HepG2 (cell line): ENCODE data around the gene MIF4GD. TPM values are rescaled to one million over a fixed set of nuclear protein-coding genes. Genes with fewer than 3 reads are reported as not detected.

Experiments used
- ATF7-NPFF ChIP-seq: sonication (generic); formaldehyde crosslinking; IDR thresholded peaks from 2 replicates; pipeline ENCODE4 v1.8.1; 2023; ENCODE audit warnings: mild to moderate bottlenecking, low read depth, missing genetic modification reagents, moderate library complexity
- CENPT ChIP-seq: sonication (generic); formaldehyde crosslinking; IDR thresholded peaks from 2 replicates; pipeline ENCODE4 v1.8.0; 2022; ENCODE audit warnings: low read depth, mild to moderate bottlenecking, moderate library complexity, missing genetic modification reagents
- CREM ChIP-seq, 2 experiments: sonication (generic) in 1 of 2; formaldehyde crosslinking in 1 of 2; IDR thresholded peaks; 2 replicates each; pipeline versions ENCODE4 v1.4.0 to v1.6.1; 2016 to 2020; ENCODE audit warnings: antibody characterized with exemption in 1 of 2, mild to moderate bottlenecking in 1 of 2, missing genetic modification reagents in 1 of 2
- EZH2 ChIP-seq: conservative IDR thresholded peaks from 2 replicates; pipeline ENCODE4 v1.6.1; 2012; ENCODE audit warnings: mild to moderate bottlenecking, low read depth, low read length, moderate library complexity
- FOXA1 ChIP-seq, 2 experiments: fragments of 450-650 bp in 1 of 2; sonication (generic) in 1 of 2; formaldehyde crosslinking in 1 of 2; IDR thresholded peaks; 2 replicates each; pipeline versions ENCODE4 v1.4.0 to v1.6.1; 2016 to 2020; ENCODE audit warnings: missing genetic modification reagents in 1 of 2
- FOXJ3 ChIP-seq: sonication (generic); formaldehyde crosslinking; IDR thresholded peaks from 2 replicates; pipeline ENCODE4 v1.4.0; 2020; ENCODE audit warnings: missing genetic modification reagents, mild to moderate bottlenecking, borderline replicate concordance
- GTF3A ChIP-seq: sonication (generic); formaldehyde crosslinking; conservative IDR thresholded peaks from 2 replicates; pipeline ENCODE4 v1.4.0; 2020; ENCODE audit warnings: mild to moderate bottlenecking, missing genetic modification reagents
- NCOA5 ChIP-seq: sonication (generic); formaldehyde crosslinking; IDR thresholded peaks from 2 replicates; pipeline ENCODE4 v1.4.0; 2020; ENCODE audit warnings: missing genetic modification reagents
- NFE2 ChIP-seq: sonication (generic); formaldehyde crosslinking; IDR thresholded peaks from 2 replicates; pipeline ENCODE4 v1.4.0; 2020; ENCODE audit warnings: missing genetic modification reagents
- TCF12 ChIP-seq, 2 experiments: fragments of 450-650 bp in 1 of 2; sonication (generic) in 1 of 2; formaldehyde crosslinking in 1 of 2; IDR thresholded peaks; 2 replicates each; pipeline versions ENCODE4 v1.6.1 to v1.8.0; 2017 to 2022; ENCODE audit warnings: antibody characterized with exemption in 1 of 2, mild to moderate bottlenecking in 1 of 2, missing genetic modification reagents in 1 of 2, moderate library complexity in 1 of 2
- THAP11 ChIP-seq: IDR thresholded peaks from 2 replicates; pipeline ENCODE4 v1.6.1; 2016; ENCODE audit warnings: missing biosample characterization, missing genetic modification reagents
- ZBTB7A ChIP-seq: sonication (generic); formaldehyde crosslinking; IDR thresholded peaks from 2 replicates; pipeline ENCODE4 v1.8.0; 2022; ENCODE audit warnings: mild to moderate bottlenecking, missing genetic modification reagents
- ZEB1 ChIP-seq: IDR thresholded peaks from 2 replicates; pipeline ENCODE4 v1.6.1; 2012; ENCODE audit warnings: mild to moderate bottlenecking, low read depth, inconsistent platforms; ENCODE audit not compliant: insufficient replicate concordance
- ZNF552 ChIP-seq: sonication (generic); formaldehyde crosslinking; IDR thresholded peaks from 2 replicates; pipeline ENCODE4 v1.9.0; 2022; ENCODE audit warnings: missing genetic modification reagents, mild to moderate bottlenecking, borderline replicate concordance
- ZNF569 ChIP-seq: sonication (generic); formaldehyde crosslinking; IDR thresholded peaks from 2 replicates; pipeline ENCODE4 v1.5.0; 2020; ENCODE audit warnings: mild to moderate bottlenecking, missing genetic modification reagents, moderate library complexity, borderline replicate concordance
- ZNF615 ChIP-seq: sonication (generic); formaldehyde crosslinking; IDR thresholded peaks from 2 replicates; pipeline ENCODE4 v1.5.0; 2020; ENCODE audit warnings: mild to moderate bottlenecking, missing genetic modification reagents, borderline replicate concordance
- ZNF616 ChIP-seq: sonication (generic); formaldehyde crosslinking; IDR thresholded peaks from 2 replicates; pipeline ENCODE4 v1.5.0; 2020; ENCODE audit warnings: low read depth, mild to moderate bottlenecking, missing genetic modification reagents
- ZNF737 ChIP-seq: sonication (generic); formaldehyde crosslinking; IDR thresholded peaks from 2 replicates; pipeline ENCODE4 v1.5.0; 2020; ENCODE audit warnings: missing genetic modification reagents, mild to moderate bottlenecking, borderline replicate concordance
- polyA plus RNA-seq, 8 experiments: library from polyadenylated mRNA; depleted of rRNA in 3 of 8; stranded (reverse) in 7 of 8; unstranded in 1 of 8; fragments of >200 nt; fragmentation: Illumina TruSeq in 4 of 8; extraction: Trizol in 4 of 8; gene quantifications; 2 replicates each; pipeline versions ENCODE4 v1.2.1 to v1.2.3, GENCODE V29; 2011 to 2016; ENCODE audit warnings: low read depth in 4 of 8, missing spikeins in 1 of 8, mixed read lengths in 1 of 8; ENCODE audit not compliant: insufficient read depth in 1 of 8
- total RNA-seq, 5 experiments: library from RNA; depleted of rRNA; stranded (reverse); fragments of >200 nt; fragmentation: Illumina TruSeq; extraction: Trizol; gene quantifications; 2 replicates each; pipeline ENCODE4 v1.2.3, GENCODE V29; 2016; ENCODE audit warnings: low read depth in 1 of 5
- TF ChIP-seq, protein P1 (sequence below), 2 experiments: sonication (generic) in 1 of 2; formaldehyde crosslinking in 1 of 2; IDR thresholded peaks; 2 replicates each; pipeline versions ENCODE4 v1.4.0 to v1.6.1; 2016 to 2020; ENCODE audit warnings: borderline replicate concordance in 1 of 2, low read depth in 1 of 2, mild to moderate bottlenecking in 1 of 2, missing genetic modification reagents in 1 of 2
- TF ChIP-seq, protein P2 (sequence below): sonication (generic); formaldehyde crosslinking; IDR thresholded peaks from 2 replicates; pipeline ENCODE4 v1.4.0; 2020; ENCODE audit warnings: missing genetic modification reagents
- TF ChIP-seq, protein P3 (sequence below): sonication (generic); formaldehyde crosslinking; IDR thresholded peaks from 2 replicates; pipeline ENCODE4 v1.4.0; 2020; ENCODE audit warnings: missing genetic modification reagents, mild to moderate bottlenecking, borderline replicate concordance

Gene MIF4GD
- total and polyA plus RNA-seq, 2 of the 13 experiments (the other 11 are each of a cell fraction or from before 2014, with no cell fraction given): 14.0 to 28.0 TPM

DNA sequence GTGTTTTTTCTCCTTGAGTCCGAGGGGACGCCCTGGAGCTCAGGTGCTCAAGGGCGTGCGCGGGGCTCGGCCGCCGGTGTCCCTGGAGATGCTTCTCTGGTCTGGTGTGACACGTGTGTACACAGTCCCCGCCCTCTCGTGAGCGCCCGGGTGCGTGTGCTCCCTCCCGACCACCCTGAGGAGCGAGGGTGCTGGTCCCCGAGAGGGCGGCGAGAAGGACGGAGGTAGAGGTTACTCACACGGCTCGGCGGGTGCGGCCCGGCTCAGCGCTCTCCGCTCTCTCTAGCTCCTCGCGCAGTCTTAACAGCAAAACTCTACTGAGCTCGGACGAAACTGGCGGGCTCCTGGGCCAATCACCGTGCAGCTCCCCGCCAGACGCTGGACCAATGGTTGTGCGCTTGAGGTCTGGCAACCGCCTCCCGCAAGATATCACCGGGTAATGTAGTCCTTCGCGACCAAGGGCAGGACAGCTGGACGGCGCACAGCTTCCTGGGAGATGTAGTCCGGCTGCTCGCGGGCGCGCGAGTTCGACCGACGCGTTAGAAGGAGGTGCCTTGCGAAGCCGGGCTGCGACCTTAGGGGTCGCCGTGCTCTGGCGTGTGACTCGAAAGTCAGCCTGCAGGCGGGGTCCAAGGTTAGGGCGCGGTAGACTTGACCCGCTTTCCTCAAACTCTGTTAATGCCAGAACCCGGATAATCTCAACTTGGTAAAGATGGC, 18.2 kb upstream of the MIF4GD start, which contains the start of gene SLC25A19 (continued):
- TF ChIP-seq ZNF737 (CRISPR knock-in tag): no peak
- no peak for TF ChIP-seq TCF12 (IDR thresholded peaks at IDR 0.05)
- 0 out of 2 replicates have a peak, but pooled peaks have one; percentile 11 for TF ChIP-seq TCF12 (CRISPR knock-in tag; IDR thresholded peaks at IDR 0.05)
- no peak; the same call in none of the 2 replicates for TF ChIP-seq ZBTB7A (CRISPR knock-in tag)
- peak; percentile 99 for TF ChIP-seq THAP11 (CRISPR knock-in tag)
- no peak; the same call in 1 of the 2 replicates for TF ChIP-seq ZNF615 (CRISPR knock-in tag)
- no peak for TF ChIP-seq NCOA5 (CRISPR knock-in tag)
- TF ChIP-seq CREM (IDR thresholded peaks at IDR 0.05): peak; percentile 98
- TF ChIP-seq CREM (CRISPR knock-in tag; IDR thresholded peaks at IDR 0.05): no peak
- TF ChIP-seq, protein P1, sequence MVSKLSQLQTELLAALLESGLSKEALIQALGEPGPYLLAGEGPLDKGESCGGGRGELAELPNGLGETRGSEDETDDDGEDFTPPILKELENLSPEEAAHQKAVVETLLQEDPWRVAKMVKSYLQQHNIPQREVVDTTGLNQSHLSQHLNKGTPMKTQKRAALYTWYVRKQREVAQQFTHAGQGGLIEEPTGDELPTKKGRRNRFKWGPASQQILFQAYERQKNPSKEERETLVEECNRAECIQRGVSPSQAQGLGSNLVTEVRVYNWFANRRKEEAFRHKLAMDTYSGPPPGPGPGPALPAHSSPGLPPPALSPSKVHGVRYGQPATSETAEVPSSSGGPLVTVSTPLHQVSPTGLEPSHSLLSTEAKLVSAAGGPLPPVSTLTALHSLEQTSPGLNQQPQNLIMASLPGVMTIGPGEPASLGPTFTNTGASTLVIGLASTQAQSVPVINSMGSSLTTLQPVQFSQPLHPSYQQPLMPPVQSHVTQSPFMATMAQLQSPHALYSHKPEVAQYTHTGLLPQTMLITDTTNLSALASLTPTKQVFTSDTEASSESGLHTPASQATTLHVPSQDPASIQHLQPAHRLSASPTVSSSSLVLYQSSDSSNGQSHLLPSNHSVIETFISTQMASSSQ (IDR thresholded peaks at IDR 0.05; ENCODE audit: low read depth): peak; percentile 50; the same call in 1 of the 2 replicates
- TF ChIP-seq, protein P1 (CRISPR knock-in tag; IDR thresholded peaks at IDR 0.05; ENCODE audit: borderline replicate concordance): peak; percentile 42; the same call in 1 of the 2 replicates
- TF ChIP-seq, protein P2, sequence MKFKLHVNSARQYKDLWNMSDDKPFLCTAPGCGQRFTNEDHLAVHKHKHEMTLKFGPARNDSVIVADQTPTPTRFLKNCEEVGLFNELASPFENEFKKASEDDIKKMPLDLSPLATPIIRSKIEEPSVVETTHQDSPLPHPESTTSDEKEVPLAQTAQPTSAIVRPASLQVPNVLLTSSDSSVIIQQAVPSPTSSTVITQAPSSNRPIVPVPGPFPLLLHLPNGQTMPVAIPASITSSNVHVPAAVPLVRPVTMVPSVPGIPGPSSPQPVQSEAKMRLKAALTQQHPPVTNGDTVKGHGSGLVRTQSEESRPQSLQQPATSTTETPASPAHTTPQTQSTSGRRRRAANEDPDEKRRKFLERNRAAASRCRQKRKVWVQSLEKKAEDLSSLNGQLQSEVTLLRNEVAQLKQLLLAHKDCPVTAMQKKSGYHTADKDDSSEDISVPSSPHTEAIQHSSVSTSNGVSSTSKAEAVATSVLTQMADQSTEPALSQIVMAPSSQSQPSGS (CRISPR knock-in tag): peak; percentile 93
- TF ChIP-seq NFE2 (CRISPR knock-in tag): no peak
- TF ChIP-seq EZH2: no peak
- no peak for TF ChIP-seq FOXA1 (IDR thresholded peaks at IDR 0.05)
- peak; percentile 76 for TF ChIP-seq FOXA1 (CRISPR knock-in tag; IDR thresholded peaks at IDR 0.05)
- no peak; the same call in 1 of the 2 replicates for TF ChIP-seq GTF3A (CRISPR knock-in tag)
- TF ChIP-seq, protein P3, sequence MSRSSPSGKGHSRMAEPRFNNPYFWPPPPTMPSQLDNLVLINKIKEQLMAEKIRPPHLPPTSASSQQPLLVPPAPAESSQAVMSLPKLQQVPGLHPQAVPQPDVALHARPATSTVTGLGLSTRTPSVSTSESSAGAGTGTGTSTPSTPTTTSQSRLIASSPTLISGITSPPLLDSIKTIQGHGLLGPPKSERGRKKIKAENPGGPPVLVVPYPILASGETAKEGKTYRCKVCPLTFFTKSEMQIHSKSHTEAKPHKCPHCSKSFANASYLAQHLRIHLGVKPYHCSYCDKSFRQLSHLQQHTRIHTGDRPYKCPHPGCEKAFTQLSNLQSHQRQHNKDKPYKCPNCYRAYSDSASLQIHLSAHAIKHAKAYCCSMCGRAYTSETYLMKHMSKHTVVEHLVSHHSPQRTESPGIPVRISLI (CRISPR knock-in tag): peak; percentile 42; the same call in 1 of the 2 replicates
- no peak for TF ChIP-seq CENPT (CRISPR knock-in tag)
- peak; percentile 28; the same call in 1 of the 2 replicates for TF ChIP-seq ZNF616
- peak; percentile 52; the same call in 1 of the 2 replicates for TF ChIP-seq ATF7-NPFF (CRISPR knock-in tag)
- no peak for TF ChIP-seq ZEB1
- peak; percentile 45; the same call in 1 of the 2 replicates for TF ChIP-seq FOXJ3
- peak; percentile 95; the same call in 1 of the 2 replicates for TF ChIP-seq ZNF569
- no peak for TF ChIP-seq ZNF552
